Adrenal gland (tissue), 12 donors: ENCODE measurements around the gene NCR2. TPM values are rescaled to one million over a fixed set of nuclear protein-coding genes. Genes with fewer than 3 reads are reported as not detected.

ENCODE experiments used
- DNase-seq, 7 donors: peaks; one replicate each; pipeline ENCODE4 v3.0.0-alpha.2; 2019 to 2020
- H3K27ac ChIP-seq, 5 donors: fragments of 200-600 bp; sonication (generic) in 4 of 5; 1 replicate in 3 of 5; 2 replicates in 2 of 5; pipeline versions ENCODE4 v1.5.1 to v1.8.0; 2016 to 2020; ENCODE audit warnings: mild to moderate bottlenecking in 1 of 5
- H3K27me3 ChIP-seq: fragments of 200-600 bp; 2 replicates; pipeline ENCODE4 v1.8.0; 2021
- H3K36me3 ChIP-seq, 2 donors: fragments of 200-600 bp; replicated peaks in 1 of 2; 1 replicate in 1 of 2; 2 replicates in 1 of 2; pipeline versions ENCODE4 v1.5.1 to v1.8.0; 2018 to 2022
- H3K4me1 ChIP-seq, 2 donors: fragments of 200-600 bp; replicated peaks in 1 of 2; 1 replicate in 1 of 2; 2 replicates in 1 of 2; pipeline versions ENCODE4 v1.5.1 to v1.8.0; 2018 to 2021
- H3K4me3 ChIP-seq, 4 donors: fragments of 200-600 bp; sonication (generic) in 3 of 4; one replicate each; pipeline ENCODE4 v1.5.1; 2016 to 2018
- H3K9me3 ChIP-seq, 3 donors: fragments of 200-600 bp; sonication (generic) in 1 of 3; replicated peaks in 1 of 3; 1 replicate in 2 of 3; 2 replicates in 1 of 3; pipeline versions ENCODE4 v1.5.1 to v1.8.0; 2016 to 2021
- POLR2A ChIP-seq, 2 donors: fragments of 450-650 bp; IDR thresholded peaks; one replicate each; pipeline ENCODE4 v1.6.1; 2017; ENCODE audit warnings: antibody characterized with exemption in 2 of 2, mild to moderate bottlenecking in 2 of 2, moderate library complexity in 1 of 2
- WGBS, 4 donors: extraction: QIAGEN DNeasy Blood & Tissue Kit in 2 of 4; methylation state at CpG; one replicate each; pipeline versions ENCODE4 v1.1.5 to v1.1.7; 2013 to 2017; 5-methylcytosine and 5-hydroxymethylcytosine counted together
- intact Hi-C, 2 donors: fragments of 100-400 bp; cut with DNase I; formaldehyde crosslinking; loops; one replicate each; pipeline versions ENCODE4 v1.14.1 to v1.15.0; 2022 to 2023
- polyA plus RNA-seq, 3 donors: library from polyadenylated mRNA; stranded (reverse); fragments of 200-250 nt in 2 of 3; fragments of 350-450 nt in 1 of 3; fragmentation: Illumina TruSeq in 1 of 3; extraction: RNeasy Lipid Tissue Mini Kit (QIAGEN cat#74804) in 1 of 3; gene quantifications; one replicate each; pipeline ENCODE4 v1.2.3, GENCODE V29; 2013 to 2014
- total RNA-seq, 9 donors: library from RNA; depleted of rRNA in 4 of 9; stranded (reverse); fragments of >200 nt in 4 of 9; fragments of 120-200 nt in 1 of 9; fragmentation: NEBNext Ultra II Directional in 1 of 9; extraction: Animal tissue kit (Norgen Biotek cat#: 25700) in 1 of 9; gene quantifications; one replicate each; pipeline versions ENCODE4 v1.1.0 to v1.2.4, GENCODE V29; 2013 to 2023
- TF ChIP-seq, protein P1 (sequence below), 6 experiments: fragments of 450-650 bp in 4 of 6; fragments of 200-600 bp in 2 of 6; sonication (generic) in 1 of 6; IDR thresholded peaks; 1 replicate in 5 of 6; 2 replicates in 1 of 6; pipeline versions ENCODE4 v1.5.1 to v1.8.0; 2016 to 2021; ENCODE audit warnings: antibody characterized with exemption in 6 of 6, mild to moderate bottlenecking in 2 of 6, moderate library complexity in 1 of 6
- donor health status: healthy with polysubstance abuse.
- donor health status: Bipolar disorder and iron deficiency.
- donor health status: DM: yes; HTN: yes; CAD: no.
- donor health status: DM: no; HTN: no; CAD: no.
- donor health status: DM: no; HTN: no; CAD: no.
- donor health status: DM: yes; HTN: yes; CAD: no.

Gene NCR2
- total and polyA plus RNA-seq, 12 donors, result not detected

GRCh38 chr6:41373919-41374617 is 38.7 kb downstream of the NCR2 start:
- intact Hi-C loops, result loop anchor here (5.0 kb wide), 2 partner anchors 218 to 308 kb away; no protein-coding TSS in a partner anchor
- WGBS, 4 donors, result 14 to 28% (median 26%) methylated on average over 18 to 65 of the region's 65 CpGs
- peaks cover 6 to 16% of the 10 kb centered on the region in 2 donors for H3K4me1 ChIP-seq
- H3K27me3 ChIP-seq, result peaks cover 74% of the 10 kb centered on the region
- H3K9me3 ChIP-seq, result no peaks in the 10 kb centered on the region
- H3K27ac ChIP-seq, result no peak overlapping the region
- DNase-seq, result no peak
- no peak for TF ChIP-seq POLR2A (IDR thresholded peaks at IDR 0.05)
- TF ChIP-seq, protein P1, sequence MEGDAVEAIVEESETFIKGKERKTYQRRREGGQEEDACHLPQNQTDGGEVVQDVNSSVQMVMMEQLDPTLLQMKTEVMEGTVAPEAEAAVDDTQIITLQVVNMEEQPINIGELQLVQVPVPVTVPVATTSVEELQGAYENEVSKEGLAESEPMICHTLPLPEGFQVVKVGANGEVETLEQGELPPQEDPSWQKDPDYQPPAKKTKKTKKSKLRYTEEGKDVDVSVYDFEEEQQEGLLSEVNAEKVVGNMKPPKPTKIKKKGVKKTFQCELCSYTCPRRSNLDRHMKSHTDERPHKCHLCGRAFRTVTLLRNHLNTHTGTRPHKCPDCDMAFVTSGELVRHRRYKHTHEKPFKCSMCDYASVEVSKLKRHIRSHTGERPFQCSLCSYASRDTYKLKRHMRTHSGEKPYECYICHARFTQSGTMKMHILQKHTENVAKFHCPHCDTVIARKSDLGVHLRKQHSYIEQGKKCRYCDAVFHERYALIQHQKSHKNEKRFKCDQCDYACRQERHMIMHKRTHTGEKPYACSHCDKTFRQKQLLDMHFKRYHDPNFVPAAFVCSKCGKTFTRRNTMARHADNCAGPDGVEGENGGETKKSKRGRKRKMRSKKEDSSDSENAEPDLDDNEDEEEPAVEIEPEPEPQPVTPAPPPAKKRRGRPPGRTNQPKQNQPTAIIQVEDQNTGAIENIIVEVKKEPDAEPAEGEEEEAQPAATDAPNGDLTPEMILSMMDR (IDR thresholded peaks at IDR 0.05), result no peak
- no peaks in the 10 kb centered on the region for H3K36me3 ChIP-seq
- H3K4me3 ChIP-seq, result no peak overlapping the region

GRCh38 chr6:41374618-41375590 is 39.5 kb downstream of the NCR2 start:
- H3K4me3 ChIP-seq, result no peak overlapping the region
- H3K4me1 ChIP-seq, result peaks cover 6 to 16% of the 10 kb centered on the region in 2 donors
- no peaks in the 10 kb centered on the region for H3K36me3 ChIP-seq
- TF ChIP-seq, protein P1 (IDR thresholded peaks at IDR 0.05), result no peak
- no peak for TF ChIP-seq POLR2A (IDR thresholded peaks at IDR 0.05)
- intact Hi-C loops, result loop anchor here (5.0 kb wide), 2 partner anchors 217 to 307 kb away; no protein-coding TSS in a partner anchor
- peaks cover 68% of the 10 kb centered on the region for H3K27me3 ChIP-seq
- DNase-seq, result no peak
- no peak overlapping the region for H3K27ac ChIP-seq
- WGBS, 4 donors, result 25 to 31% (median 26%) methylated on average over 42 to 46 of the region's 46 CpGs
- no peaks in the 10 kb centered on the region for H3K9me3 ChIP-seq

- Histone ChIP-seq H3K9me3 (no peaks in the 10 kb centered on the region), H3K27me3 (peaks cover 61% of the 10 kb centered on the region), H3K4me1 (peaks cover 6 to 16% of the 10 kb centered on the region in 2 donors), H3K36me3 (no peaks in the 10 kb centered on the region), H3K27ac (no peak overlapping the region), H3K4me3 (no peak overlapping the region)
- intact Hi-C loops, result no loop called here
- TF ChIP-seq, protein P1 (IDR thresholded peaks at IDR 0.05), result no peak
- no peak for TF ChIP-seq POLR2A (IDR thresholded peaks at IDR 0.05)
- WGBS, 4 donors, result 22 to 47% (median 31%) methylated on average over 29 to 30 of the region's 30 CpGs
- DNase-seq, result no peak
Measured at GRCh38 chr6:41375598-41376151, 40.3 kb downstream of the NCR2 start.

- Histone ChIP-seq H3K9me3 (no peaks in the 10 kb centered on the region), H3K27me3 (peaks cover 59% of the 10 kb centered on the region), H3K4me3 (no peak overlapping the region), H3K36me3 (no peaks in the 10 kb centered on the region), H3K27ac (no peak overlapping the region), H3K4me1 (peaks cover 6 to 16% of the 10 kb centered on the region in 2 donors)
- DNase-seq, result no peak
- 47 to 72% (median 54%) methylated on average over 5 of the region's 5 CpGs for WGBS, 4 donors
- TF ChIP-seq, protein P1 (IDR thresholded peaks at IDR 0.05), result no peak
- TF ChIP-seq POLR2A (IDR thresholded peaks at IDR 0.05), result no peak
- intact Hi-C loops, result no loop called here
Measured at GRCh38 chr6:41376176-41376575, 40.8 kb downstream of the NCR2 start.
